GM19043 (cell line): ENCODE measurements around the gene ADCY5.

ENCODE experiments used
- ATAC-seq: cut with Tn5 transposase; IDR thresholded peaks from one replicate; pipeline ENCODE4 v1.9.1; 2021; ENCODE audit warnings: low read depth; ENCODE audit not compliant: unreplicated experiment

Gene ADCY5

DNA sequence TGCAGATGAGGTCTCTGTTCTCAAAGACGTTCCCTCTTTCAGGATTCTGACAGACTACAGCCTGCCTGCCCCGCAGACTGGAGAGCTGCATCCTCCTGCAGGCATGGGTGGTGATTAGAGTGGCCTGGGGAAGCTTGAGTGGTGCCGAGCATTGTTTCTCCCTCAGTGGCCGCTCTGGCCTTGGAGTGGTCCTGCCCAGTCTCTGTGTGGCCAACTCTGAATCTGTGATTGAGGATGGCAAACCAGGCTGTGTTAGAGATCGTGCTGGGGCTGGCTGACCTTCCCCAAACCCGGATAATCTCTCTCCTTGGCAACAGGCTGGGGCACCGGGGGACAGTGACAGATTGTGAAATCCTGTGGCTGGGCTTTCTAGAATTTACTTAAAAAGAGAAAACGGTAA is 11.0 kb upstream of the ADCY5 start:
- ATAC-seq: no peak

DNA sequence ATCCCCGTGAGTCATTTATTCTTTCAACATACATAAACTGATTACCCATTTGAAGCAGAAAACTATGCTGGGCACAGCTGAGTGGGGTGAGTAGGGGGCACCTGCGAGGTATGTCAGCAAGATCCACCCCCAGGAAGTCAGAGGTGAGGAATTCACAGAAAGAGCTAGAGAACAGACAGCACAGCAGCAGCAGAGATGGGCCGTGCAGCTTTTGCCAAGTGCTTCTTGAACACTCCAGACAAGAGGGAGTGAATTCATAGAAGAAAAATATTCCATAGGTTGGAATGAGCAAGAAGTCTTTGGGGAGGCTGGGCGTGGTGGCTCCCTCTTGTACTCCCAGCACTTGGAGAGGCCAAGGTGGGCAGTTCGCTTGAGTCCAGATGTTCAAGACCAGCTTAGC is 9.4 kb upstream of the ADCY5 start:
- ATAC-seq: no peak

DNA sequence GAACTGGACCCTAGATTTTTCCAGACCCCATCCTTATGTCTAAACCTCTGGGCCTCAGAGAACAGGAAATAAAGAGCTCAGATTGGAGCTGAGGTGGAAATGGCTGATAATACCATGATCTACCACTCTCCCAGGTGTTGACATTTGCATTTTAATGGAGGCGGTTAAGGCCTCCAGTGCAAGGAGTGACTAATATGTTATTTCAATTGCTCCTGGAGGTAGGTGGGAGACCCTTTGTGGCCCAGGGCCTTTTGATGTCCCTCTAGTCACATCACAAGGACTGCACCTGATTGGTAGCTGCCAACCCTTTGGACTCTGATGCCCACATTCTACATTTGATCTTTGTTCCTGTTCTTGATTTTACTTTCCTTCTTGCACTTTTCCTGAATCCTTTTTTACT is 9.0 kb upstream of the ADCY5 start:
- no peak for ATAC-seq

DNA sequence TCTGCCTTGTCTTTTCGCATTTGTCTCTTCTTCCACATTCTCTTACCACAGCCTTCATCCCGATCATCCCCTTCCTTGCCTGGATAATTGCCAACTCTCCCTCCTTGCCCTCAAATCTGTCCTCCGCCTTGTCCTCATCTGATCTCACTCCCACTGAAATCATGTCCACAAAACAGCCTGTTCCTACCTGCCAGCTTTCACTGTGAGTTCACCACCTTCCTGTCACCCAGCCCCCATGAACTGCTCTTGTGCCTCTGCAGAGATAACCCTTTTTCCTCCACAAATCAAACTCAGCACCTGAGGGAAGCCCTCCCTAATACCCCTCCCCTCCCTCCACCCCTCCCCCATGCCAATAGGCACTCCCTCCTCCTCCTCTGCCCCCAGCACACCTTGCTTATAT is 4.8 kb upstream of the ADCY5 start:
- no peak for ATAC-seq

DNA sequence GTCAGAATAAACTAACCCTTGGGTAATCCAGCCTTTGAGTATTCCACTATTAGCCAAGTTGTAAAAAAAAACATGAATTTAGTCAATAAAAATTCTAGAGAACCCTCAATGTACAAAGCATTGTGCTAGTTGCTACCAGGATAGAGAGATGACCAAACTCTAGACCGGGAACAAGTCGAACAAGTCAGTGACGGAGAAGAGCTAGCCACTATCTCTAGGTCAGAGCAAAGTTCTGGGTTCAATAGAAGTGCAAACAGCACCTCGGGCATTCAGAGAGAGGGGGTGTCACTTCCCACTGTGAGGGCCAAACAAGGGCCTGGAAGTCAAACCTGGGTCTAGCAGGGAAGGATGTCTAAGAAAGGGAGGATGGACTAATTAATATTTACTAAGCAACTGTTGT is 2.3 kb upstream of the ADCY5 start:
- no peak for ATAC-seq

DNA sequence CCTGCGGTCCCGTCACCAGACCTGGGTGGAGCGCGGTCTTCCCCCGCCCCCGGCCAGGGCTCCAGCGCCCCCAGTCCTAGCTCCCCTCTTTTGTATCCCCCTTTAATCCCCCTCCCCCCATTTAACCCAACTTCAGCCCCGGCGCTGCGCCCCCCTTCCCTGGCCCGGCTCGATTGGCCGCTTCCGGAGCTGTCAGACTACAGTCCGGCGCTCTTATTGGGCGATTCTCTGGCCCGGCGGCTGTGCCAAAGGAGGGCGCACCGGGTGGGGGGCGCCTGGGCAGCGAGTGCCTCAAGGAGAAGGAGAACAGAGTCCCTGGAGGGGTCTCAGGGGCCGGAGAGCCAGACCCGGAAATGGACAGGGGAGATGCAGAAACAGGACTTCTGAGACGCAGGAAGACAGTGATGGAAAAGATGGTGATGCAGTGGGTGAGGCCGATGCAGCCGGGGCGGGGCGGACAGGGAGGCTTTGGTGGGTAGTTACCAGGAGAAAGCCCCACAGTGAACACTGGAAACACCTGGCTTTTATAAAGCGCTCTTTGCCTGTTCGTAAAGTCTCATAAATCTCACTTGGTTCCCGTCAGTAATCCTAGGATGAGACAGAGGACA is 1.2 kb upstream of the ADCY5 start:
- no peak for ATAC-seq

DNA sequence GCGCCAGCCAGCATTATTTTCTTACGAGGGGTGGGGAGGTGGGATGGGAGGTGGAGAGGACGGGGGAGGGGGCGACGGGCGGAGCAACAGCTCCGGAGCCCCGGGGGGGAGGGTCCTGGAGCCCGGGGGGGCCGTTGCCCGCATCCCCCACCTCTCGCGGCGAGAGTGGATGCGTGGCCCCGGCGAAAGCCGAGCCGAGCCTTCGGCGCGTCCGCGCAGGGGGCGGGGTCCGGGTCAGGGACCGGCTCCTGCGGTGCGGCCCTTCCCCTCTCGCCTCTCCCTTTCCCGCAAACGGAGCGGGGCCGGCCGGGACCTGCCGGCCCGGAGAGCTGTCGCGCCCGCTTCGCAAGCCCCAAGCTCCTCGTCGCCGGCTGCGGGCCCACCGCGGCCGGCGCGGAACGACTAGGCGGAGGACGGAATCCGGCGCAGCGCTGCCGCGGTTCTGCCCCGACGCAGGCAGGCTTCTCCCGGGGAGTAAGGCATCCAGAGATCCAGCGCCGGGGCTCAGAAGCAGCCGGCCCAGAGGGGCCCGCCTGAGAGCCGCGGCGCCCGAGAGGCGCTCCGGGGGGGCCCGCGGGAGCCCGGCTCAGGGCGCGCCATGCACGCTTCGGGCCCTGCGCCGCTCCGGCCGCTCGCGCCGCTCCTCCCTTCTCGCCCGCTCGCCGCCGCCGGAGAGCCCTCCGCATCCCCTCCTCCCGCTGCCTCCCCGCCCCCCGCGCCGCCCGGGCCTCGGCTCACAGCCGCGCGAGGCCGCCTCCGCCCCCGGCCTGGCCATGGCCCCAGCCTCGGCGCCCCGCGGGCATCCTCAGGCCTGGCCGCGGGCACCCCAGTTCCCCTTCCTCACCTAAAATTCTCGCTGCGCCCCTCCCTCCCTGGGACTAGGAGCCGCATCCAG is 459 bp upstream of the ADCY5 start:
- ATAC-seq: no peak

DNA sequence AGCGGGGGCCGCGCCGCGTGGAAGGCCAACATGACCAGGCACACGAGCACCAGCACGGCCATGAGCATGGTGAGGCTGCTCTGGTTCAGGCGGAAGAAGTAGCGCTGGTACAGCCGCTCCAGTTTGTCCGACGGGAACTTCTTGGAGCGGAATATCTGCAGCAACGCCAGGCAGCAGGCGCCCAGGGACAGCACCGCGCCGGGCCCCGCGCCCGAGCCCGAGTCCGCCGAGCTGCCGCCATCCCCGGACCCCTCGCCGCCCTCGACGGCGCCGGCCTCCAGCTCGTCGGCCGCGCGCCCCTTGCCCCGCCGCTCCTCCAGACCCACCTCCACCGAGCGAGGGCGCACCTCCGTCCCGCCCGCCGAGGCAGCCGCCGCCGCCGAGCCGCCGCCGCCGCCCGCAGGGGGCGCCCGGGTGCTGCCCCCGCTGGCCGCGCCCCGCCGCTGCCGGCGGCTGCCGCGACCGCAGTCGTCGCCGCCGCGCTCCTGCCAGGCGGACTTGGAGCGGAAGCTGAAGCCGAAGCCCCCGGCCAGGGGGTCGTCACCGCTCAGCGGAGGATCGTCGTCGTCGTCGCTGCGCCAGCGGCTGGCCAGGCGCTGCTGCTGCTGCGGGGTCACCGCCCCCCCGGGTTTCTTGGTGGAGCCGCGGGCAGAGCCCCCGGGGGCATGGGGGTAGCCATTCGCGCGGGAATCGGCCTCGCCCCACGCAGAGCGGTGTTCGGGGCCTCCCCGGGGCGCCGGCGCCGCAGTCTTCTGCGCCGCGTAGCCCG is 957 bp downstream of the ADCY5 start:
- ATAC-seq: no peak

DNA sequence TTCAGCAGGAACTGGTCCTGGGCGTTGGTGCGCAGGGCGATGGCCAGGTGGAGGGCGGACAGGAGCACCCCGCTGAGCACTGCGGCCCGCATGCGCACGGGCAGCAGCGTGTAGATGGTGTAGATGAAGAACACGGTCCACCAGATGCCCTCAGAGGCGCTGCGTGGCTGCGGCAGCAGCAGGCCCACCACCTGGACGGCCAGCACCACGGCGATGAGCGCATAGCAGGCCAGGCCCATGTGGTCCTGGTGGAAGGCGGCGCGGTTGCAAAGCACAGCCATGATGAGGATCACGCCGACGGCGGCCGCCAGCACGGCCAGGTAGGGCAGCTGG is 1.5 kb downstream of the ADCY5 start:
- ATAC-seq: no peak

DNA sequence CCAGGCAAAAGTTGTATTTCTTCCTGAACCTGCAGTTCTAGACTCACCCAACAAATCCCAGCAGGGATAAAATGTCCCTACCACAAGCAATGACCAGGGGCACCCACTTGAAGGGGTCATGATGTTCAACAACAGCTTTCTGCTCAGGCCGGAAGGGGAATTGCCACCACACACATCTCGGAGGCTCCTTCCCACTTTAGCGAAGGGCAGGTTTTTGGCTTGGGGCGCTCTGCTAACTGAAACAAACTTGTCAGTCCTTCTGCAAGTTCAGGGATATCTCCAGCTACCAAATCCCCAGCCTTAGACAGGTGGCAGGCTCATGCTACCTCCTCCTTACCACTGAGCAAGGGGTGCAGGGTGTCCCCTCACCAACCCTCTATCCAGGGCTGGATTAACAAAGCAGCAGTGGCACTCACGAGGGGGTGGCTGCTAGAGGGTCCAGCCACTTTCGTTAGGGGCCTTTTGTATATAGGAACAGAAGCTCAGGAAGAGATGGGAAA is 2.2 kb downstream of the ADCY5 start:
- ATAC-seq: no peak

DNA sequence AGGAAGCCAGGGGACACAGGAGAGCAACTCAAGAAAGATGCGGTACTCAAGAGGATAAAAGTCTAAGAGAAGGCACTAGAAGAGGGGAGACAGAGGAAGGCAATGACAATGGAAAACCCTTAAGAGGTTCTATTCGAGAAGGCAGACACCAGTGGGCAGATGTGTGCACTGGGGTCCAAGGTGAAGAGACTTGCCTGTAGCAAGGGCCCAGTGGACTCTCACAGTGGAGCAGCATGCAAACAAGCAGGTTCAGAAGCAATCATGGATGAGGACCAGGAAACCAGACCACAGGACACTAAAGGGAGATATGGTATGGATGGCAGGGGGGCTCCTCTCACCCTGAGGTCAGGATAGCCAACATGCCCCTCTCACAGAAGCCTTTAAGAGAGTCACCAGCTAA is 2.7 kb downstream of the ADCY5 start:
- ATAC-seq: no peak

DNA sequence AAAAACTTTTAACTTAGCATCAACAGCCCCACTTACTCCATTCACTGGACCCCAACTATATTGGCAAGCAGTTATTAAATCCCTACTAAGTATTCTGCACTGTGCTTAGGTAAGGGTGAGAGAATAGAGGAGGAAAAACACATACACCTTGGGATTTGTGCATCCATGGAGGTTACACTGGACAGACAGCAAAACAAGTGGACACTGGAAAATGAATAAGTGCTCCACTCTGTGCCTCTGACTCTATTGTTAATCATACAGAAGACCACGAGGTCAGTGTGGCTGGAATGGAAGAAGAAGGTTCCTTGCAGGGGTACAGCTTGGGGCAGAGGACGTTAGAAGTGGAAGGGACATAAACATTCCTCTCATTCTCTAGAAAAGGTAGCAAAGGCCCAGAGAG is 3.2 kb downstream of the ADCY5 start:
- ATAC-seq: no peak

DNA sequence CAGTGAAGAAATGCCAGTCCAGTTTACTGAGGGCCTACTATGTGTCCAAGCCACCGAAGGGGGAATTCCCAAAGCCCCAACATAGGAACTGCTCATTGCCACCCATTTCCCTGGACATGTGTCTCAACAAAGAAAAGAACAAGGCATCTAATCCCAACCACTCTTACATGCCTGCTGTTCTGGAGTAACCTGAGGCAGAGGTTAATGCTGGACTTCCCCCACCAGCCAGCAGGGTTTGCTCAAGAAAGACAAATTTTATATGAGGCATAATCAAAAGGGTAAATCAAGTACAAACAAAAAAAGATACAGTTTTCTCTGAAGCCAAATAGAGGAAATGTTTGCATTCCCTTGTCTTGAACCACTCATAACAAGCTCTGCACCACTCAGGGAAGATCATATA is 4.1 kb downstream of the ADCY5 start:
- no peak for ATAC-seq

DNA sequence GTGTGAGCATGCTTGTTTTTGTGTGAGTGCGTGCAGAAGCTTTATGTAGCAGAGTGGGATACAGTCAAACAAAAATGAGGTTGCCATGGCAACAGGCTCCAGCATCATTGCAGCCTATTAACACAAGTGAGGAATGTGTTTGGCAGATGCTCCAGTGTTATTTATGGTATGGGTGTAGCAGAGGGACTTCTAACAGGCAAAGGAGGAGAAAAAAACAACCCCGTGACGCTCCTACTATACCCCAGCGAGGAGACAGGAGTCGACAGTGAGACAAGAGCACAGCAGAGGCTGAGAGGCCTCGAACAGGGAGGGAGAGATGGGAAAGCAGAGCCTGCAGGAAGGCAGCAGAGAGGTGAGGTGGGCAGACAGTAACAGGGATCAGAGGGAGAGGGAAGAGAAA is 4.9 kb downstream of the ADCY5 start:
- ATAC-seq: no peak

DNA sequence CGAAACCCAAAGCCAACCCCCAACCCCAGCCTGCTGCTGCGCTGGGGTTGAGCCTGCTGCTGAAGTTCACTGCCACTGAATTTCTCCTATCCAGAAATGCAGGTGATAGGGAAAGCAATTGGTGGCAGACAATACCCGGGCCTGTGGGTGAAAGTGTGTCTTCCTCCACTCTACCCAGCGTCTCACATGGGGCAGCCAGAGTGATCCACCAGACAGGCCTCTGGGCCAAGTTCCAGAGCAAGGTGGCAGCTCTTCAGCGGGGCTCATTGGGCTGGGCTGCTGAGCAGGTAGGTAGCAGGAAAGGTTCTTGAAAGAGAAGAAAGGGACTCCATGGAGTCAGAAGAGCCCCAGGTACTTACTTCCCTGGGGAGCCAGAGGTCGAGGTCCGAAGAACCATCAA is 6.0 kb downstream of the ADCY5 start:
- ATAC-seq: no peak

DNA sequence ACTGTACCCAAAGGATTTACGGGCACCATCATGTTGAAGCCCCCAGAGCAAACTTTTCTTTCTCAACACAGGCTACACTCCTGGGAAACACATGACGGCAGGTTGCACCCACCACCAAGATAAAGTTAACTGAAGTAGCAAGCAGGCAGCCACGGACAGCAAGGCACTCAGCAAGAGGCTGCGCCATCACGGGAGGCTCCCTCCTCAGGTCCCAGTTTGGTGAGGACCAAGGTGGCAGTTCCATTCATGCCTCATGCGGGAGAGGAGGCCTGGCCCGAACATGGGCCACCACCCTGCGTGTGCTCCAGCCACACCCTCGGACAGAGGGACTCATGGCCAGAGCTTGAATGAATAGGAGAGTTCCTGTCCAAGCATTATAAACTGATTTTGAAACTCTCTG is 6.8 kb downstream of the ADCY5 start:
- no peak for ATAC-seq

DNA sequence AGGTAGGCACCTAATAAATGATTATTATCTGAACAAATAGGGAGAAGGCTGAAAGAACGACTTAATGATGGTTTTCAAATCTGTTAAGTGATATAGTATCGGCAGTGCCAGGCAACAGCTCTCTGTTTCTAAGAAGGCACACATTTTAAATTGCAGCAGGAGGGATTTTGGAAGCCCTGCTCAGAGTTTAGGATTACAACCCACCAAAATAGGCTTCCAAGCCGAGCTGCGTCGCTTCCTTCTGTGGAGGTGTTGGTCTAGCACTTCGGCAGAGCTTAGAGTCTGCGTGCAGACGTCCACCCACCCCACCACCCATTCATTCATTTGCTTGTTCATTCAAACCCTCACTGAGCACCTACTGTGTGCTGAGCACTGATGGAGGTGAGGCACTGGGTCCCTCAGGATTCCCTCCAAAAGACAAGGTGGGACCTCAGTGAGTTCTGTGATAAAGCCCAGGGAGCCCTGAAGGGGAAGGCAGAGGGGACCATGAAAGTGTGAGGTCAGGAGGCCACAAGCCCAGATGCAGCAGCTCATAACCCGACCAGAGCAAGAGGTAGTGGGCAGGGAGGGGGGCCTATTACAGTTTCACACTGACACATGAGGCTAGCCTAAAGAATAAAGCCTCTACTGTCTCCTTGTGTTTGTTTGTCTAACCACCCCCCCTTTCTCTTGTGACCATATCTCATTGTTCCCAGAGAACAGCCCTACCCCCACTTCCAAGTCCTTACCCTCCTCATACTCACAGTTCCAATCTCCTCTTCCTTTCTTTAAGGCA is 8.9 kb downstream of the ADCY5 start:
- no peak for ATAC-seq

DNA sequence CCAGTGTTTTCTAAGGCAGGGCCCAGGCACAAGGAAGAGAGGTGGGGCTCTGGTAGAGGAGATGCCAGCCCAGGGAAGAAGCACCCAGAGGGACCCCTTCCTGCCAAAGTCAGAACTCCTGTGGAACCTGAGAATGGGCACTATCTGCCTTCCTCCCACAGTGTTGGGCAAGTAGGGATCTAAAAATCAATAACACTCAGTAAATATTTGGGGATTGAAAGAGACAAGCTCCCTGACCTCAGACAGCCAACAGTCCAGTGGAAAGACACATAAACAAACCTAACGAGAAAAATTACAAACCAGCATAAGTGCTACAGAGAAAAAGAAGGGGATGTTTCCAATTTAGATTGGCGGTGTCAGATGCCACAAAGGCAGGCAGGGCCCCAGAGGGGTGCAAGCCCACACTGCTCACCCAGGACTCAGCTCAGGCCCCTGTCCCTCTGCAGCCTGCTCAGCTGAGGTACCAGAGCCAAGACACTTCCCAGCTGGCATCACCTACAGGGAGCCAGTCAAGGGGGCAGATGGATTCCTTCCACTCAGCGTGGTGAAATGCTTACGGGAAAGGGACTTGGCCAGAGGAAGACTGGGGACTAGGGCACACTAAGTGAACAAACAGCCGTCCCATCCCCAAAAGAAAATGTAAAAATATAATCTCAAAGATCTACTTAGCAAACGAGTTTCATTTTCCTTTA is 15.9 kb downstream of the ADCY5 start:
- ATAC-seq: no peak

DNA sequence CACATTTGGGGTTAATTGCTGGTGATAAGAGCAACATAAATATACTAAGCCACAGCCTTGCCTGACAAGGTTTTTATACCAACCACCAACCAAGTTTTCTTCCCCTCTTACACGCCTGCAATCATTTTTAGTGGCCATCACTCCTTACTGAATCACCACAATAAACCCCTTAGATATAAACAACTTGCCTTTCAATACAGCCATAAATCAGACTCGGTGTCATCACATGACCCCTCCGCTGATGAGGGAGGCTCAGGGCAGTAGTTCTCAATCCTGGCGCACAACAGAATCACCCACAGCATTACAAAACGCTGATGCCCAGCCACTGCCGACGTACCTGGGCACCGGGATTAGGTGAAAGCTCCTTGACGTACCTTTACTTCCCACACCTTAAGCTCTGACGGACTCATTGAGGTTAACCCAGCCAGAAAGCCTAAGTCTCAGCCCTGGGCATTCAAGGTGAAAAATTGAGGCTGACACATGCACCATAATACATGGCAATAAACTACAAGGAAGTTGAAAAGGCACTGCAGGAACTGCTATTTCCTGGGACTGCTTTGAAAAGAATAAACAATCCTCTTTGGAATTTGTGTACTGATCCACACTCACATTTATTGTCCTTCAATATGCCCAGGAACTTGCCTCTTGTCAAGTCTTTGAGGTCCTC is 17.1 kb downstream of the ADCY5 start:
- ATAC-seq: no peak
